Measurements from ENCODE around the gene PTPRN2.

Gene PTPRN2

GRCh38 chr7:157973971-157974677 lies 613.5 kb downstream of the PTPRN2 start:
- Histone ChIP-seq H3K27me3 (ENCODE audit: control insufficient read depth in 1 of 2, insufficient read depth in 2 of 2, low read length in 2 of 2) (no peaks in the 10 kb centered on the region), H3K4me1 (ENCODE audit: insufficient read depth, low read length) (no peaks in the 10 kb centered on the region), H3K9me3 (ENCODE audit: low read length) (peaks cover 4% of the 10 kb centered on the region), H3K36me3 (ENCODE audit: insufficient read depth, low read length) (no peaks in the 10 kb centered on the region), H3K9ac (ENCODE audit: low read length) (no peak overlapping the region), H3K27ac (ENCODE audit: low read depth, low read length) (no peak overlapping the region), H3K4me3 (ENCODE audit: low read depth in 1 of 2, low read length in 2 of 2) (no peak overlapping the region)

GRCh38 chr7:157972914-157973313 lies 614.7 kb downstream of the PTPRN2 start:
- no peaks in the 10 kb centered on the region for H3K27me3 ChIP-seq (ENCODE audit: control insufficient read depth in 1 of 2, insufficient read depth in 2 of 2, low read length in 2 of 2)
- H3K36me3 ChIP-seq (ENCODE audit: insufficient read depth, low read length) = no peaks in the 10 kb centered on the region
- H3K4me1 ChIP-seq (ENCODE audit: insufficient read depth, low read length) = no peaks in the 10 kb centered on the region
- no peak overlapping the region for H3K27ac ChIP-seq (ENCODE audit: low read depth, low read length)
- peaks cover 4% of the 10 kb centered on the region for H3K9me3 ChIP-seq (ENCODE audit: low read length)
- no peak overlapping the region for H3K4me3 ChIP-seq (ENCODE audit: low read depth in 1 of 2, low read length in 2 of 2)
- no peak overlapping the region for H3K9ac ChIP-seq (ENCODE audit: low read length)

- H3K36me3 ChIP-seq (ENCODE audit: insufficient read depth, low read length) = no peaks in the 10 kb centered on the region
- H3K27me3 ChIP-seq (ENCODE audit: control insufficient read depth in 1 of 2, insufficient read depth in 2 of 2, low read length in 2 of 2) = no peaks in the 10 kb centered on the region
- no peaks in the 10 kb centered on the region for H3K4me1 ChIP-seq (ENCODE audit: insufficient read depth, low read length)
- no peak overlapping the region for H3K9ac ChIP-seq (ENCODE audit: low read length)
- H3K27ac ChIP-seq (ENCODE audit: low read depth, low read length) = no peak overlapping the region
- peaks cover 4% of the 10 kb centered on the region for H3K9me3 ChIP-seq (ENCODE audit: low read length)
- H3K4me3 ChIP-seq (ENCODE audit: low read depth in 1 of 2, low read length in 2 of 2) = no peak overlapping the region
These were observed 616.1 kb downstream of the PTPRN2 start for GRCh38 chr7:157971501-157971900.

GRCh38 chr7:157970744-157971143 lies 616.9 kb downstream of the PTPRN2 start:
- H3K9ac ChIP-seq (ENCODE audit: low read length) = no peak overlapping the region
- H3K9me3 ChIP-seq (ENCODE audit: low read length) = peaks cover 4% of the 10 kb centered on the region
- no peaks in the 10 kb centered on the region for H3K4me1 ChIP-seq (ENCODE audit: insufficient read depth, low read length)
- H3K4me3 ChIP-seq (ENCODE audit: low read depth in 1 of 2, low read length in 2 of 2) = no peak overlapping the region
- H3K36me3 ChIP-seq (ENCODE audit: insufficient read depth, low read length) = no peaks in the 10 kb centered on the region
- H3K27ac ChIP-seq (ENCODE audit: low read depth, low read length) = no peak overlapping the region
- H3K27me3 ChIP-seq (ENCODE audit: control insufficient read depth in 1 of 2, insufficient read depth in 2 of 2, low read length in 2 of 2) = no peaks in the 10 kb centered on the region

- H3K36me3 ChIP-seq (ENCODE audit: insufficient read depth, low read length) = no peaks in the 10 kb centered on the region
- no peak overlapping the region for H3K4me3 ChIP-seq (ENCODE audit: low read depth in 1 of 2, low read length in 2 of 2)
- H3K4me1 ChIP-seq (ENCODE audit: insufficient read depth, low read length) = no peaks in the 10 kb centered on the region
- peaks cover 4% of the 10 kb centered on the region for H3K9me3 ChIP-seq (ENCODE audit: low read length)
- H3K27ac ChIP-seq (ENCODE audit: low read depth, low read length) = no peak overlapping the region
- H3K9ac ChIP-seq (ENCODE audit: low read length) = no peak overlapping the region
- H3K27me3 ChIP-seq (ENCODE audit: control insufficient read depth in 1 of 2, insufficient read depth in 2 of 2, low read length in 2 of 2) = no peaks in the 10 kb centered on the region
These were observed 617.6 kb downstream of the PTPRN2 start for GRCh38 chr7:157969995-157970394.

- H3K27ac ChIP-seq (ENCODE audit: low read depth, low read length) = no peak overlapping the region
- H3K9ac ChIP-seq (ENCODE audit: low read length) = no peak overlapping the region
- H3K27me3 ChIP-seq (ENCODE audit: control insufficient read depth in 1 of 2, insufficient read depth in 2 of 2, low read length in 2 of 2) = peaks cover 0 to 4% of the 10 kb centered on the region in 2 donors
- H3K36me3 ChIP-seq (ENCODE audit: insufficient read depth, low read length) = no peaks in the 10 kb centered on the region
- no peaks in the 10 kb centered on the region for H3K9me3 ChIP-seq (ENCODE audit: low read length)
- H3K4me1 ChIP-seq (ENCODE audit: insufficient read depth, low read length) = no peaks in the 10 kb centered on the region
- no peak overlapping the region for H3K4me3 ChIP-seq (ENCODE audit: low read depth in 1 of 2, low read length in 2 of 2)
These were observed 621.1 kb downstream of the PTPRN2 start for GRCh38 chr7:157966490-157966889.

- H3K36me3 ChIP-seq (ENCODE audit: insufficient read depth, low read length) = no peaks in the 10 kb centered on the region
- no peaks in the 10 kb centered on the region for H3K9me3 ChIP-seq (ENCODE audit: low read length)
- peaks cover 0 to 6% of the 10 kb centered on the region in 2 donors for H3K27me3 ChIP-seq (ENCODE audit: control insufficient read depth in 1 of 2, insufficient read depth in 2 of 2, low read length in 2 of 2)
- no peak overlapping the region for H3K9ac ChIP-seq (ENCODE audit: low read length)
- no peaks in the 10 kb centered on the region for H3K4me1 ChIP-seq (ENCODE audit: insufficient read depth, low read length)
- no peak overlapping the region for H3K4me3 ChIP-seq (ENCODE audit: low read depth in 1 of 2, low read length in 2 of 2)
- no peak overlapping the region for H3K27ac ChIP-seq (ENCODE audit: low read depth, low read length)
These were observed 623.1 kb downstream of the PTPRN2 start for GRCh38 chr7:157964521-157964920.

- Histone ChIP-seq H3K9ac (ENCODE audit: low read length) (no peak overlapping the region), H3K27me3 (ENCODE audit: control insufficient read depth in 1 of 2, insufficient read depth in 2 of 2, low read length in 2 of 2) (peaks cover 0 to 8% of the 10 kb centered on the region in 2 donors), H3K9me3 (ENCODE audit: low read length) (peaks cover 2% of the 10 kb centered on the region)
These were observed 623.6 kb downstream of the PTPRN2 start for GRCh38 chr7:157964016-157964415.

GRCh38 chr7:157963526-157963925 lies 624.1 kb downstream of the PTPRN2 start:
- Histone ChIP-seq H3K9me3 (ENCODE audit: low read length) (peaks cover 6% of the 10 kb centered on the region), H3K9ac (ENCODE audit: low read length) (no peak overlapping the region), H3K27me3 (ENCODE audit: control insufficient read depth in 1 of 2, insufficient read depth in 2 of 2, low read length in 2 of 2) (peaks cover 0 to 8% of the 10 kb centered on the region in 2 donors), H3K36me3 (ENCODE audit: insufficient read depth, low read length) (no peaks in the 10 kb centered on the region), H3K4me1 (ENCODE audit: insufficient read depth, low read length) (no peaks in the 10 kb centered on the region), H3K4me3 (ENCODE audit: low read depth in 1 of 2, low read length in 2 of 2) (no peak overlapping the region), H3K27ac (ENCODE audit: low read depth, low read length) (no peak overlapping the region)

More at GRCh38 chr7:157964016-157964415, 623.6 kb downstream of the PTPRN2 start:
- Histone ChIP-seq H3K27ac (ENCODE audit: low read depth, low read length) (no peak overlapping the region), H3K4me3 (ENCODE audit: low read depth in 1 of 2, low read length in 2 of 2) (no peak overlapping the region), H3K36me3 (ENCODE audit: insufficient read depth, low read length) (no peaks in the 10 kb centered on the region), H3K4me1 (ENCODE audit: insufficient read depth, low read length) (no peaks in the 10 kb centered on the region)

- Histone ChIP-seq H3K27ac (ENCODE audit: low read depth, low read length) (no peak overlapping the region), H3K9ac (ENCODE audit: low read length) (no peak overlapping the region), H3K4me1 (ENCODE audit: insufficient read depth, low read length) (no peaks in the 10 kb centered on the region), H3K9me3 (ENCODE audit: low read length) (peaks cover 6% of the 10 kb centered on the region), H3K36me3 (ENCODE audit: insufficient read depth, low read length) (no peaks in the 10 kb centered on the region), H3K27me3 (ENCODE audit: control insufficient read depth in 1 of 2, insufficient read depth in 2 of 2, low read length in 2 of 2) (peaks cover 0 to 8% of the 10 kb centered on the region in 2 donors), H3K4me3 (ENCODE audit: low read depth in 1 of 2, low read length in 2 of 2) (no peak overlapping the region)
These were observed 624.9 kb downstream of the PTPRN2 start for GRCh38 chr7:157962458-157963306.

- no peaks in the 10 kb centered on the region for H3K36me3 ChIP-seq (ENCODE audit: insufficient read depth, low read length)
- no peaks in the 10 kb centered on the region for H3K4me1 ChIP-seq (ENCODE audit: insufficient read depth, low read length)
- no peak overlapping the region for H3K9ac ChIP-seq (ENCODE audit: low read length)
- H3K27ac ChIP-seq (ENCODE audit: low read depth, low read length) = no peak overlapping the region
- H3K4me3 ChIP-seq (ENCODE audit: low read depth in 1 of 2, low read length in 2 of 2) = no peak overlapping the region
- H3K9me3 ChIP-seq (ENCODE audit: low read length) = peaks cover 6% of the 10 kb centered on the region
- H3K27me3 ChIP-seq (ENCODE audit: control insufficient read depth in 1 of 2, insufficient read depth in 2 of 2, low read length in 2 of 2) = peaks cover 0 to 8% of the 10 kb centered on the region in 2 donors
These were observed 625.7 kb downstream of the PTPRN2 start for GRCh38 chr7:157961731-157962457.

All from muscle layer of colon (tissue), 2 donors.